IPS-NIHi7 (cell line): ENCODE results near the gene PKMYT1.
A peak's percentile ranks its signal among the peaks of the same experiment; 100 is the strongest.

Experiments
- DNase-seq: peaks from one replicate; pipeline ENCODE4 v3.0.0; 2012; ENCODE audit warnings: mixed read lengths; ENCODE audit errors: extremely low spot score

Gene PKMYT1

DNA sequence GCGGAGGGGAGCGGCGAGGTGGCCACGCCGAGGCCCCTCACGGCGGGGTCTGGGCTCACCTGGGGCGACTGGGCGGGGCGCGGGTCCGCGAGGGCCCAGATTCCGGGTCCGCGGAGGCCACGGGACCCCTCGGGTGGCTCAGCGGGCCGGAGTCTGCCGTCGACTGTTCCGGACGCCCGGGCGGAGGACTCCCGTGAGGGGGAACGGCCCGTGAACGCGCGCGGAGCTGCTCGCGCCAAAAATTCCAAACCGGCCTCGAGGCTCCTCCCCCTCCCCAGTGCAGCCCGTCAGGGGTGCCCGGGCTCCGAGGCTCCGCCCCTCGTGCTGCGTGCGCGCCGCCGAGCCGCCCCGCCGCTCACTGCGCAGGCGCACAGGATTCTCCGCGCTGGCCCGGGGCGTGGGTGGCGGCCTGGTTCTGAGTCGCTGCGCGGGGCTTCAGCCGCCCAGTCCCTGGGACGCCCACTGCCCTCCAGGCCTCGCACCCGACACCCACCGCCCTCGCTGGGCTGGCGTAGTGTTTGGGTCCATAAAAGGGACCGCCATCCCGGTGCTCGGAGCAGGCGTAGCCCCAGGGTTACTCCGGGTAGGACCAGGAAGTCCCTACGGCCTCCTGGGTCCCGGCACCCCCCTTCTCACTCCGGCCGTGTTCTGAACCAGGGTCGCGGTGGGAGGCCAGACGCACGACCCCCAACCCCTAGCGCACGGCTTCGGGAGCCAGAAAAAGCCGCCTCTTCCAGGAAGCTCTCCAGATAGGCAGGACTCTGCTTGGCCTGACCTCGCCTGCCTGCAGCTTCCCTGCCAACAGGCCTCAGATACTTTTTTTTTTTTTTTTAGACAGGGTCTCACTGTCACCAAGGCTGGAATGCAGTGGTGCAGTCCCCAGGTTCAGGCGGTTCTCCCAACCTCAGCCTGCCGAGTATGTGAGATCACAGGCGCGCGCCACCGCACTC, at the start of gene PKMYT1:
Gene PKMYT1 (minus strand): TSS at position 220 of the 950 bp plus-strand sequence. CDS start 789 bp downstream, outside the sequence.
- DNase-seq, result peak; percentile 97

GRCh38 chr16:3029491-3030221, 49.4 kb upstream of the PKMYT1 start:
- DNase-seq, result no peak

DNA sequence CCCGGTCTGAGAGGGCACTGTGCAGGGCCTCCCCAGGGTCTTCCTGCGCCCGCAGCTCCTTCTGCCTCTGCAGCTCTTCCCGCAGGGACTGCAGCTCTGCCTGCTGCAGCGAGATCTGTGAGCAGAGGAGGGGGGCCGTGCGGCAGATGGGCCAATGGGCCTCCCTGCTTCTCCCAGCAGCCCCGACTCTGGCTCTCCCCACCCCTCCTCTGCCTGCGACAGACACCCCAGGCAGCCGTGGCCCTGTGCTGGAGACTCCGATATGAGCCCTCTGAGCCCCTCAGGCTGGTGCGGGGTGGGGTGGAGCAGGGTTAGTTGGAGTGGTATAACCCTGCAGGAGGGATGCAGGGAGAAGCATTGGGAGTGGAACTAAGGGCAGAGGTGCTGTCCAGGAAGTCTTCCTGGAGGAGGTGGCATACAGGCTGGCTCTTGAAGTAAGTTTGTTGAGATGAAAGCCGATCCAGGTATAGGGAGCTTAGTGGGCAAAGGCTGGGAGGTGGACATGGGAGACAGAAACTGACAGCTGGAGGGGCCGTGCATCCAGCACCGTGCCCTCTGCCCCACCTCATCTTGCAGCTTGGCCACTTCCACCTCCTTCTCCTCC, 48.6 kb upstream of the PKMYT1 start:
- DNase-seq, result no peak

DNA sequence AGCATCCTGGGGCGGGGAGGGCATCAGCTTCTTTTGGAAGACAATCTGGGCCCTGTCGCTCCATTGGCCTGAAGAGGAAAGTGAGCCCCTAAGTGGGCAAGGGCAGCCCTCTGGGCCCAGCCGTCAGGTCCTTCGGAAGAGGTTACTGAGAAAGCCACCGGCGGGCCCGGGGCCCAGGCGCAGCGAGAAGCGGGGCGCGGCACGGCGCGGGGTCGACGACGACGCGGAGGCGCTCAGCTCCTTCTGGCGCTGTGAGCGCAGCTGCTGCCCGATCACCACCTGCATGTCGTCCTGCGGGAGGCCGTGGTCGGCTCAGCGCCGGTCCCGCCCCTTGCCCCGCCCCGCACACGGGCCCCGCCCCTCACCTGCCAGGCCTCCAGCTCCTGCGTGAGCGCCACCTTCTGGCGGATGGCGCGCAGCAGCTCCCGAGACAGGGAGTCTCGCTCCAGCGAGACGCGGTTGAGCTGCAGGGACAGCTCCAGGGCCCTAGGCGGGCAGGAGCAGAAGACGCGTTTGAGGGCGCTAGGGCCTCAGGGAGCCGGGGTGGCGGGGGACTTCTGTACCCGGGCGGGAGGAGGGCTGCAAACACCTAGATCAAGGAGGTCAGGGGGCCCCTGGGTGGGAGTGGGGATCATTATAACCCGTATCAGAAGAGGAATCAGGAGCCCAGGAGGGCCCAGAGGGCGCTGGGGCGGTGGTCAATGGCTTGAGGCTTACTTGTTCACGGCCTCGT, 47.9 kb upstream of the PKMYT1 start:
- DNase-seq, result peak; percentile 86

DNA sequence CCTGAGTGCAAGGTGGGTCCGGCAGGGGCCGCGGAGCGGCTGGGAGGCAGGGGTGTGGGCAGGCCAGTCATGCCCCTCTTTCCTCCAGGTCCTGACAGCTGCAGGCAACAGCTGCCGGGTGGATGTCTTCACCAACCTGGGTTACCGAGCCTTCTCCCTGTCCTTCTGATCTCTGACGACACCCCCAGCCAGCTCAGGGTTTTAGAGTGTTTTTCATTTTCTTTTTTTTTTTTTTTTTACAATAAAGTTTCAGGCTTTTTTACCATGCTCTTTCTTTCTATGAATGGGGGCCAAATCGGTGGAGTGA, 47.2 kb upstream of the PKMYT1 start:
- DNase-seq, result no peak

DNA sequence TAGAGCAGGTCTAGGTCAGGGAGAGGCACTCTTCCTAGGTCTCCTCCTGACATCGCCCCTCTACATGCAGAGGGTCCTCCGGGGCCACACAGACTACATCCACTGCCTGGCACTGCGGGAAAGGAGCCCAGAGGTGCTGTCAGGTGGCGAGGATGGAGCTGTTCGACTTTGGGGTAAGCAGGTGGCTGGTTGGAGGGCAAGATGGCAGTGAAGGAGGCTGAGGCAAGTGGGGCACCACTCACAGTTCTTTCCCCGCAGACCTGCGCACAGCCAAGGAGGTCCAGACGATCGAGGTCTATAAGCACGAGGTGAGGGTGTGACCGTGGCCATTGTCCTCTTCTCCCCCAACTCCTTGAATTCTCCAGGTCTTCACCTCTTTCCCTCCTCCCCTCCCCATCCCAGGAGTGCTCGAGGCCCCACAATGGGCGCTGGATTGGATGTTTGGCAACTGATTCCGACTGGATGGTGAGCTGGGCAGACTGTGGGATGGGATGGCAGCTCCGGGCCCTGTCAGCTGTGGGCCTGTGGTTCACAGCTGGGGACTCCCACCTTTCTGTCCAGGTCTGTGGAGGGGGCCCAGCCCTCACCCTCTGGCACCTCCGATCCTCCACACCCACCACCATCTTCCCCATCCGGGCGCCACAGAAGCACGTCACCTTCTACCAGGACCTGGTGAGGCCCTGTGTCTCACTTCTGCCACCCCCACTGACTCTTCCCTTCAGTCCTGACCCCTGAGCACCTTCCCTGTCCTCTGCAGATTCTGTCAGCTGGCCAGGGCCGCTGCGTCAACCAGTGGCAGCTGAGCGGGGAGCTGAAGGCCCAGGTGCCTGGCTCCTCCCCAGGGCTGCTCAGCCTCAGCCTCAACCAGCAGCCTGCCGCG, 46.6 kb upstream of the PKMYT1 start:
- no peak for DNase-seq

DNA sequence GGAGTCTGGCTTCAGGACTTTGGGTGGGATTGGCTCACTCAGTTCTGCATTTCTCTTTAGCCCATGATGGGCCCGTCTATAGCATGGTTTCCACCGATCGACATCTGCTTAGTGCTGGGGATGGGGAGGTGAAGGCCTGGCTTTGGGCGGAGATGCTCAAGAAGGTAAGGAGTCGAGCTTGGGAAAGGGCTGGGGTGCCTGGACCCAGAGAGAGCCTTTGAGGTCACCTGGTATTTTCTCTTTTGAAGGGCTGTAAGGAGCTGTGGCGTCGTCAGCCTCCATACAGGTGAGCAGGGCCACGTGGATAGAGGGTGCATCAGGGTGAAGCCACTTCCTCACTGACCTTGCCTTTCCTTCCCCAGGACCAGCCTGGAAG, 45.7 kb upstream of the PKMYT1 start:
- no peak for DNase-seq

DNA sequence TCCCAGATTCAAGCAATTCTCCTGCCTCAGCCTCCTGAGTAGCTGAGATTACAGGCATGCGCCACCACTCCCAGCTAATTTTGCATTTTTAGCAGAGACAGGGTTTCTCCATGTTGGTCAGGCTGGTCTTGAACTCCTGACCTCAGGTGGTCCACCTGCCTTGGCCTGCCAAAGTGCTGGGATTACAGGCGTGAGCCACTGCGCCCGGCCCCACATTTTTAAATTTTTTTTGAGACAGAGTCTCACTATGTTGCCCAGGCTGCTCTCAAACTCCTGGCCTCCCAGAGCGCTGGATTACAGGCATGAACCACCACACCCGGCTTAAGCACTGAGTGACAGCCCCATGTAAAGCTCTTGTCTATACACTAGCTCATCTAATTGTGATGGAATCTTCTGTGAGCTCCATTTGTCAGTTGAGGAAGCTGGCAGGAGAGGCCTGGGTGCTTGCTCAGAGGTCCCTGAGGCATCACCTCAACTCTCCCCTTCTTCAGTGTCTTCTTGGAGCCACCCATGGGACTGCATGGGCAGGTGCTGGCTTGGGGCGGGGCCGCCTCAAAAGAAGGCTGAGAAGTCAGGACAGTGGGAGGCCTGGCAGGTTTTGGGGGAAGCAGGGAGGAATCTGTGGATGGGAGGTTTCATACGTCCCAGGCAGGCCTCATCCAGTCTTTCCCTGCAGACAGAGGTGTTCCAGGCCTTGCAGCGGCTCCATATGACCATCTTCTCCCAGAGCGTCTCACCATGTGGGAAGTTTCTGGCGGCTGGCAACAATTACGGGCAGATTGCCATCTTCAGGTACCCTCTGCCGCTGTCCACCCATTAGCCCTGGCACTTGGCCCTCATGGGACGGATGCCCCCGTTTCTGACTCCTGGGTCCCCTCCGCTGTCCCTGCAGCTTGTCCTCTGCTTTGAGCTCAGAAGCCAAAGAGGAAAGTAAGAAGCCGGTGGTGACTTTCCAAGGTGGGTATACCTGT, 45.1 kb upstream of the PKMYT1 start:
- DNase-seq, result no peak

DNA sequence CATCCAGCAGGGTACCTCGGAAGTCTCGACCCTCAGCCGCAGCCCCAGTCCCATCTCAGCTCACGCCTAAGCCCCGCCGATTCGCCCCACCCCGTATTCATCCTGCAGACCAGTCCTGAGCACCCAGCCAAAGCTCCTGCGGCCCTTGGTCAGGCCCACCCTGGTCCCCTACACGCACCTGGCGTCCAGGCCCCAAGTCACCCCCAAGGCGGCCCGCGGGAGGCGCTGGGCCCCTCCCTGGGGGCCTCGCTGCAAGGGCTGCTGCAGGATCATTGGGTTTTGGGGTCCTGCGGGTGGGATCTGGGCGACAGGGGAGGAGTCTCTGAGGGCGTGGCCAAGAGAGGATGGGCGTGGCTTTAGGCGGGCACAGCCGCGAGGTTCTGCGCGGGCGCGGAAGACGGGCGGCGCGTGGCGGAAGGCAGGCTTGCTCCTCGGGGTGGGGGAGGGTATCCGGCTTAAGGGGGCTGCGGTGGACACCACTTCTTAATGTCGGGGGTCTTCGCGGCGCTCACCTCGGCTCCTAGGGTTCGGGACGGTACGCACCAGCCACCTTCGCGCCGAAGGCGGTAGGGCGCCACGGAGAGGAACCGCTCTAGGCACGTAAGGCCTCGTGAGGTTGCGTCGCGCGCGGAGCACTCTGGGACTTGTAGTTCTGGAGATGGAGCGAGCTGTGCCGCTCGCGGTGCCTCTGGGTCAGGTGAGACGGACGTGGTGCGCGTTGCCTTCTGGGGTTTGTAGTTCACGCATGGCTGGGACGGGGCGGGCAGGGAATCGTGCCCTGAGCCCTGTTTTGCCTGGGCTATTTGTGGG, 43.6 kb upstream of the PKMYT1 start, which contains the start of the genes HCFC1R1 and THOC6:
Gene HCFC1R1 (minus strand): TSS at position 274 of the 810 bp plus-strand sequence. CDS start 1 bp downstream, at position 273.
Gene THOC6 (plus strand): TSS at position 367 of the 810 bp plus-strand sequence. CDS start 292 bp downstream, at position 659.
- peak; percentile 74 for DNase-seq

DNA sequence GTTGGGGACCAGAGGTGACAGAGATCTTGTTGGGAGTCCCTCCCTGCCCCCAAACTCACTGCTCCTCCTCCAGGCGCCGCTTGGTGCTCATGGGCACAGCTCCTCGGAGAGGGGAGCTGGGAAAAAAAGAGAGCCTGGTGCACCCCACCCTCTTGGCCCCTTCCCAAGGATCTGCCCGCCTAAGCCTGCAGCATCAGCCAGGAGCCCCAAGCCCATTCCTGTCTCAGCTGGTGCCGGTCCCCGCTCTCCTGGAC, 43.1 kb upstream of the PKMYT1 start:
- DNase-seq, result no peak

- DNase-seq, result no peak
Measured at GRCh38 chr16:3022684-3023414, 42.6 kb upstream of the PKMYT1 start.

DNA sequence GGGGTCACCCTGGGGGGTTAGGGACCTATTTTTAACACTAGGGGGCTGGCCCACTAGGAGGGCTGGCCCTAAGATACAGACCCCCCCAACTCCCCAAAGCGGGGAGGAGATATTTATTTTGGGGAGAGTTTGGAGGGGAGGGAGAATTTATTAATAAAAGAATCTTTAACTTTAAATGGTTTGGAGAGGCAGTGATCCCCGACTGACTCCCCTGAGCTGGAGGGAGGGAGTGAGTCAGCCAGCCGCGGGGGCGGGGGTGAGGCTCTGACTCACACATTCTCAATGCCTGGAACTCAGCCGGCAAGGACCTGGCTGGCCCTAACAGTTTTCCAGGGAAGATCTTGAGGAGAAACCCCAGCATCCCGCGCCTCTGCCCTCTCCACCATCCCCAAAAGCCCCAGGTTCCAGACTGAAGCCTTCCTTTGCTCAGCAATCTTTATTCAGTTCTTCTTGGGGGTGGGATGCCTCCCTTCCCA, 42.0 kb upstream of the PKMYT1 start:
- DNase-seq, result no peak

GRCh38 chr16:3021449-3022207, 41.4 kb upstream of the PKMYT1 start:
- peak; percentile 72 for DNase-seq

DNA sequence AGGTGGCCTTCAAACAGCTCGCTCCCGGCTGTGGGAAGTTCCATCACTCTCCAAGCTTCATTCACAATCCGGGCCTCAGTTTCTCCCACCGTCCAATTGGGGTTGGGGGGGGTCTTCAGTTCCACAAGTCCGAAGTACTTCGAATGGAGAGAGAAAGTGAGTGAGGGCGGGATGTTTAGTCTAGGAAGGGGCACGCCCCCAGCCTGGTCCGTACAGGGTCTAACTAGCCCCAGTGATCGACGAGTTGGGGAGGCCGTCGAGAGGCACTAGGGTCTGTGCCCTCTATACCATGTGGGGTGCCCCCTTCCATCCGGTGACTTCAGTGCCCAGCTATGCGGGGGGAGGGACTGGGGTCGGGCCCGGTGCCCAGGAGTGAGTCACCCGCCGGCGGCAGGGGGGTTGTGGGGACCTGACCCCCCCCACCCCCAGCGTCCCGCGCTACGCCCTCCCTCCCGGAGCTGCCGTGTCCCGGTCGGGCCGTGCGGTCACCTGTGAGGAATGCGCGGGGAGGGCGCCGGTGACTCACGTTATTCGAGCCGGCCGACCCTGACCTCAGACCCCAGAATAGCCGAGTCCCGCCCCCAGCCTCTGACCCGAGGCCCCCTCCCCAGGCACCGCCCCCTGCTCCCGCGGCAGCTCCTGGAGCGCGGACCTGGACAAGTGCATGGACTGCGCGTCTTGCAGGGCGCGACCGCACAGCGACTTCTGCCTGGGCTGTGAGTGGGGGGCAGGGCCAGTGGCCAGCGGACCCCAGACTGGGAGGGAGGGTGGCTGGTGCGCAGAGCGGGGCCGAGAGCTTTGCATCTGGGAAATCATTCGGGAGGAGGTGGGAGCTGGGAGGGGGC, 40.6 kb upstream of the PKMYT1 start:
- no peak for DNase-seq

DNA sequence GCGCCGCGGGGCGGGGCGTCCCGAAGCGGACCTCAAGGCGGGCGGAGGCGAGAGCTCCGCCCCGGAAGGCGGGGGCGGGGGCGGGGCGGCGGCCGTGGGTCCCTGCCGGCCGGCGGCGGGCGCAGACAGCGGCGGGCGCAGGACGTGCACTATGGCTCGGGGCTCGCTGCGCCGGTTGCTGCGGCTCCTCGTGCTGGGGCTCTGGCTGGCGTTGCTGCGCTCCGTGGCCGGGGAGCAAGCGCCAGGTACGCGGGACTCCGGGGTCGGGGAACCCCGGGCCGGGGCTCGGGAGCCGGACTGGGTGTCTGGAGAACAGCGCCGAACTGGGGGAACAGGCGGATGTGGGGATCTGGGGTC, 40.0 kb upstream of the PKMYT1 start, which contains the start of gene TNFRSF12A:
Gene TNFRSF12A (plus strand): TSS at position 122 of the 357 bp plus-strand sequence. CDS start 30 bp downstream, at position 152.
- DNase-seq, result no peak

GRCh38 chr16:3019594-3020246, 39.5 kb upstream of the PKMYT1 start:
- DNase-seq, result no peak
